TTC549 (cell line): Measurements from ENCODE around the gene HAVCR1.
"Not testable (repeated sequence)": the region's sequence is repeated elsewhere in the genome, so short reads cannot be mapped to it uniquely, and the experiment has no call there.

ENCODE experiments used
- FAIRE-seq: peaks from 2 replicates; lab custom pipeline; 2012; peaks lifted over from hg19 to GRCh38; lab: Jason Lieb, UNC

The HAVCR1 gene

GRCh38 chr5:157049605-157050004 lies 9.3 kb downstream of the HAVCR1 start:
- no peak for FAIRE-seq

GRCh38 chr5:157047898-157048297 lies 11.0 kb downstream of the HAVCR1 start:
- FAIRE-seq = no peak

DNA sequence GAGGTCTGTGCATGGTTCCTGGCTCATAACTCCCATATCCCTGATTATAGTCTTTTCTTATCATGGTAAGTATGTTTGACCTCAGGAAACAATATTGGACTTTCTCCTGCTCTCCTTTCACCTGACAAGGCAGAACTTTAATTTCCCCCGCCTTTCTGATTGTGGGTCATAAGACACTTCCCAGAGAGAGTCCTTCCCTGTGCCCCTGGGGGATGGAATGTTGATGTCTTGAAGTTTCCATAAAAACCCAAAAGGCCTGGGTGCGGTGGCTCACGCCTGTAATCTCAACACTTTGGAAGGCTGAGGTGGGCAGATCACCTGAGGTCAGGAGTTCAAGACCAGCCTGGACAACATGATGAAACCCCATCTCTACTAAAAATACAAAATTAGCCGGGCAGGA lies 11.9 kb downstream of the HAVCR1 start:
- FAIRE-seq = not testable (repeated sequence)

DNA sequence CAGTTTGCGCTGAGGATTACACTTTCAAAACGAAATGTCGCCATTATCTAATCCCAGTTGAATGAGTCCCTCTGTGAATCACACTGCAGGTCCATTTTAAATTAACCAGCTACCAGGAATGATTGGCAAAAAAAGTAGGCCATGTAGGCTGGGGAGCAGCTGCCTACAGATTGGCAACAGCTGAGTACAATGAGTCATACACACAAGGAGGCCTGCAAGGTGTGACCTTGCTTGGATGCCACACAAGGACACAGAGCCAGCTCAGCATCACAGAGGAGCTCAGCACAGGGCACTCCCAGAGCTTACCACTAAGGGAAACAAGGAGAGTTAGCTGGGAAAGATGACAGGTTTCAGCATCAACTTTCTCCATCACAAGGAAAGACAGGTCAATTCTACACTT lies 12.9 kb downstream of the HAVCR1 start:
- no peak for FAIRE-seq

GRCh38 chr5:157045601-157046000 lies 13.3 kb downstream of the HAVCR1 start:
- no peak for FAIRE-seq

- FAIRE-seq = no peak
Observed at GRCh38 chr5:157038568-157039187, 20.2 kb downstream of the HAVCR1 start.

GRCh38 chr5:157034106-157035072 lies 24.5 kb downstream of the HAVCR1 start:
- not testable (repeated sequence) for FAIRE-seq

DNA sequence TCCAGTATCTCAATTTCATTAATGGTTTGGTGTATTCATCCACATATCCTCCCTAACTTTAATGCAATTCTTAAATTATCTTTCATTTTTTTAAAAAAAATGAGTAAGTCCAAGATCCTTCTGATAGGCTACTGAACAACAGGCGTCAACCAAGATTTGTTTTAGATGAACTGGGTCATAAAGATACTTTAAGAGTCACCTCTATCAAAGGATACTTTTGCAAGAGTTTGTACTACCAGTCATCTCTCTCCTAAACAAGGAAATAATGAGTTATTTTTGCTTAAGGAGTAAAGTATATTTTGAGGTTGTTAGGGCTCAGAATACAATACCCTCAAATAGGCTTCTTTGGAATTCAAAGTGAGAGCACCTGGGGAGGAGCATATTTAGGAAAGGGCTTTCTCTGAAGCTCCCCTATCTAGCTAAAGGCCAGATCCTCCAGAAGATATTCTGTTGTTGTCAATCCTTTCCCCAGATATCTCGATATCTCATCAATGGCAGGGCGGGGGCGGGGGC lies 25.8 kb downstream of the HAVCR1 start:
- no peak for FAIRE-seq

DNA sequence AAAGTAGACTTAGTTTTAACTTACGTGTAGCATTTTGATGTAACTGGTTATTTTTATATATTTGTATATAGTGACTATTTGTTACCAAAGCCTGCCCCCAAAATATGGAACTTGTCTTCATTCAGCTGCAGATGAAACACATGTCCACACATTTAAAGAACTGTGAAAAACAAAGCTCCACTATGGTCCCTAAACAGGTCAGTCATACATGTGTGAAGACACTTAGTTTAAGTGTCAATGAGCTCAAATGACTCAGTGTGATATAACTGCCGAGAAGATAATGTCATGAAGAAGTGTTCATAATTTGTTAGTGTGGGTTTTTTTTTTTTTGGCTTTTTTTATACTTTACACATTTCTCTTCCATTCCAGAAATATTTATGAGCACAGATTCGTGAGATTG lies 28.2 kb downstream of the HAVCR1 start:
- FAIRE-seq = no peak

- FAIRE-seq = no peak
Observed at GRCh38 chr5:157029457-157029856, 29.5 kb downstream of the HAVCR1 start.

DNA sequence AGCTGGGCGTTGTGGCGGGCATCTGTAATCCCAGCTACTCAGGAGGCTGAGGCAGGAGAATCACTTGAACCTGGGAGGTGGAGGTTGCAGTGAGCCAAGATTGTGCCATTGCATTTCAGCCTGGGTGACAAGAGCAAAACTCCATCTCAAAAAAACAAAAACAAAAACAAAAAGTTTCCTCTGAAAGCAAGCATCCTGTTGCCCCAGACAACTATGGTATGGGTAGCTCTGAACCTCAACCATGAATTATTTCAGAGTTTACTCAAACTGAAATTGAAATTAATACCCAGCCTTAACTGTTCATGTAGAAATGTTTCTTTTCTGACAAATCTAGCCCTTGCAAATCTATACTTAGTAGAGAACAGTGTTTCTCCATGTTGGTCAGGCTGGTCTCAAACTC lies 31.3 kb downstream of the HAVCR1 start:
- not testable (repeated sequence) for FAIRE-seq

- no peak for FAIRE-seq
Observed at GRCh38 chr5:157026789-157027424, 32.0 kb downstream of the HAVCR1 start.

DNA sequence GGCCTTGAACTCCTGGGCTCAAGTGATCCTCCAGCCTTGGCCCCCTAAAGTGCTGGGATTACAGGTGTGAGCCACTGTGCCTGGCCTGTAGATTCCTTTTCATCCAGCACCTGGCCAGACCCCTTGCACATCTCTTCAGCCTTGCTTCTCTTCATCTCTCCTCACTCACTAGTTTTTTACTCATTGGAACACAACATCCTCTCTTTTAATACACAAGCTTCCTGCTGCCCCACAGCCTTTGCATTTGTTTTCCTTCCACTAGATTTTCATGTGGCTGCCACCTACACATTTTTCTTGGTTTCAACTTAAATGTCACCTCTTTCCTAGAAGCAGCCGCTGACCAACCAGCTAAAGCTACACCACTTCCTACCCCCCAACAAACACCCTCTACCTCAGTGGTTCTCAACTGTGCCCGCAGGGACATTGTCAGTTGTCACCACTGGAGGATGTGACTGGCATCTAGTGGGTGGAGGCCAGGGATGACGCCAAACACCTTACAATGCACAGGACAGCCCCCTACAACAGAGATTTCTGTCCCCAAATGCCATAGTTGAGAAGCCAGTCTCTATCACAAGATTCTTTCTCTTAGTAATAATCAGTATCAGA lies 33.7 kb downstream of the HAVCR1 start:
- no peak for FAIRE-seq

- FAIRE-seq = no peak
Observed at GRCh38 chr5:157024208-157024959, 34.5 kb downstream of the HAVCR1 start.

DNA sequence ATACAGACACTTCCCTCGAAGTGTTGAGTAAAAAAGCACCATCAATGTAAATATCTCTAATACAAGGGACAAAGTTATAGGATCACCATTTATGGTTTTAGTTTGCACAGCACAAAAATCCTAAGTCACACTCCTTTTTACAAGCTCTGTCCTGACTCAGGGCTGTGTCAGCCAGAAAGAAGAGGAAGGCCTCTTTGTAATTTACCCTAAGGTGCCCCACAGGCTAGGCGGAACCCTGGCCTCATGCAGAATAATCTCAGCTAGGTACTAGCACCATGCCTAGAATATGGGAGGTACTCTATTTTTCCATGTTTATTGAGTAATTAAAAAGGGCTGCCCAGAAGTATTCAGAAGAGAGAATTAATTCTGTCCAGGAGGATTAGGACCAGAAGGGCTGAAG lies 36.9 kb downstream of the HAVCR1 start:
- no peak for FAIRE-seq

GRCh38 chr5:157020511-157021222 lies 38.2 kb downstream of the HAVCR1 start:
- no peak for FAIRE-seq

- FAIRE-seq = no peak
Observed at GRCh38 chr5:157020002-157020401, 38.9 kb downstream of the HAVCR1 start.

DNA sequence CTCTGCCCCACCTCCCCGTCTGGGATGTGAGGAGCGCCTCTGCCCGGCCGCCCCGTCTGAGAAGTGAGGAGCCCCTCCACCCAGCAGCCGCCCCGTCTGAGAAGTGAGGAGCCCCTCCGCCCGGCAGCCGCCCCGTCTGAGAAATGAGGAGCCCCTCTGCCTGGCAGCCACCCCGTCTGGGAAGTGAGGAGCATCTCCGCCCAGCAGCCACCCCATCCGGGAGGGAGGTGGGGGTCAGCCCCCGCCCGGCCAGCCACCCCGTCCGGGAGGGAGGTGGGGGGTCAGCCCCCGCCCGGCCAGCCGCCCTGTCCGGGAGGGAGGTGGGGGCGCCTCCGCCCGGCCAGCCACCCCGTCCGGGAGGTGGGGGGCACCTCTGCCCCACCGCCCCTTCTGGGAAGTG lies 44.8 kb downstream of the HAVCR1 start:
- FAIRE-seq = not testable (repeated sequence)

GRCh38 chr5:157006262-157006661 lies 52.7 kb downstream of the HAVCR1 start:
- FAIRE-seq = no peak

- FAIRE-seq = no peak
Observed at GRCh38 chr5:157004893-157005551, 53.9 kb downstream of the HAVCR1 start.
